K562 (cell line): ENCODE measurements around the gene MDH2. TPM values are rescaled to one million over a fixed set of nuclear protein-coding genes. Genes with fewer than 3 reads are reported as not detected.

Experiments used
- CBFA2T3 ChIP-seq: fragments of 450-650 bp; IDR thresholded peaks from 2 replicates; pipeline ENCODE4 v1.6.1; 2017
- SRSF7 ChIP-seq: fragments of 200-400 bp; formaldehyde crosslinking; optimal IDR thresholded peaks from 2 replicates; pipeline ENCODE3; 2017; ENCODE audit warnings: mild to moderate bottlenecking, low read depth, low read length
- STAG1 ChIP-seq: sonication (generic); formaldehyde crosslinking; IDR thresholded peaks from 2 replicates; pipeline ENCODE4 v1.5.0; 2020; ENCODE audit warnings: missing genetic modification reagents, borderline replicate concordance
- TCFL5 ChIP-seq: fragments of 250-450 bp; sonication (Bioruptor Pico); conservative IDR thresholded peaks from 2 replicates; pipeline ENCODE4 v1.6.1; 2021; ENCODE audit warnings: mild to moderate bottlenecking, moderate library complexity, matching md5 sums
- ZNF232 ChIP-seq: sonication (generic); formaldehyde crosslinking; IDR thresholded peaks from 2 replicates; pipeline ENCODE4 v1.8.0; 2022; ENCODE audit warnings: mild to moderate bottlenecking, missing genetic modification reagents
- ZNF384 ChIP-seq: IDR thresholded peaks from 2 replicates; pipeline ENCODE4 v1.6.1; 2012; ENCODE audit warnings: low read depth, low read length, improper control_type of control experiment
- polyA plus RNA-seq, 8 experiments: library from polyadenylated mRNA; depleted of rRNA in 4 of 8; stranded (reverse) in 5 of 8; unstranded in 3 of 8; fragments of >200 nt; fragmentation: Nextera tagmentation in 2 of 8; fragmentation: Illumina TruSeq in 1 of 8; extraction: Ambion mirVana in 2 of 8; extraction: Trizol in 1 of 8; gene quantifications; 2 replicates each; pipeline versions ENCODE4 v1.2.1 to v1.2.3, GENCODE V29; 2011 to 2014; ENCODE audit warnings: inconsistent platforms in 1 of 8, missing spikeins in 1 of 8
- total RNA-seq, 7 experiments: library from RNA; depleted of rRNA in 6 of 7; stranded (reverse); fragments of >200 nt in 6 of 7; fragmentation: Illumina TruSeq in 2 of 7; extraction: Trizol in 2 of 7; gene quantifications; 2 replicates each; pipeline versions ENCODE4 v1.2.1 to v1.2.3, GENCODE V29; 2011 to 2021; ENCODE audit warnings: low replicate concordance in 1 of 7
- TF ChIP-seq, protein P1 (sequence below), 2 experiments: IDR thresholded peaks; 2 replicates each; pipeline ENCODE4 v1.6.1; 2012; ENCODE audit warnings: improper control_type of control experiment in 2 of 2, low read depth in 2 of 2, low read length in 2 of 2, borderline replicate concordance in 1 of 2
- TF ChIP-seq, protein P2 (sequence below): fragments of 450-650 bp; IDR thresholded peaks from 2 replicates; pipeline ENCODE4 v1.6.1; 2017; ENCODE audit warnings: mild to moderate bottlenecking, moderate library complexity
- TF ChIP-seq, protein P3 (sequence below): fragments of 450-650 bp; conservative IDR thresholded peaks from 2 replicates; pipeline ENCODE4 v1.6.1; 2016; ENCODE audit warnings: missing genetic modification characterization, low read depth, mild to moderate bottlenecking, missing compliant biosample characterization, moderate library complexity
- TF ChIP-seq, protein P4 (sequence below): fragments of 250-450 bp; sonication (Bioruptor Pico); IDR thresholded peaks from 2 replicates; pipeline ENCODE4 v1.8.0; 2021; ENCODE audit warnings: borderline replicate concordance, mild to moderate bottlenecking, moderate library complexity; ENCODE audit not compliant: poor library complexity, severe bottlenecking

MDH2 gene
- total and polyA plus RNA-seq, 9 of the 15 experiments (the other 6 are each of a cell fraction or from before 2014, with no cell fraction given), result 106 to 701 (median 242) TPM

DNA sequence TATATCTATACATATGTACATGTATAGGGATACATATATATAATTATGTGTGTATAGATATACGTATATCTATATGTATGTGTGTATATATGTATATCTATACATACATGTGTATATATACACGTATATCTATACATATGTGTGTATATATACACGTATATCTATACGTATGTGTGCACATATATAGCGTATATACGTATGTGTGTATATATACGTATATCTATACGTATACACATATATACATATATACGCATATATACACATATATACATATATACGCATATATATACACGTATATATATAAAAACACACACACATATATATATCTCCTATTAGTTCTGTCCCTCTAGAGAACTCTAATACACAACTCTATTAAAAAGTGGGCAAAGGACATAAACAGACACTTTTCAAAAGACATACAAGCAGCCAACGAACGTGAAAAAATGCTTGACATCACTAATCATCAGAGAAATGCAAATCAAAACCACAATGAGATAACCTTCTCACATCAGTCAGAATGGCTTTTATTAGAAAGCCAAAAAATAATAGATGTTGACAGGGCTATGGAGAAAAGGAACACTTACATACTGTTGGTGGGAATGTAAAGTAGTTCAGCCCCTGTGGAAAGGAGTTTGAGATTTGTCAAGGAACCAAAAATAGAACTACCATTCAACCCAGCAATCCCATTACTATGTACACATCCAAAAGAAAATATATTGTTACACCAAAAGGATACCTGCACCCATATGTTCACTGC, 31.5 kb upstream of the MDH2 start (continued):
- TF ChIP-seq, protein P1, sequence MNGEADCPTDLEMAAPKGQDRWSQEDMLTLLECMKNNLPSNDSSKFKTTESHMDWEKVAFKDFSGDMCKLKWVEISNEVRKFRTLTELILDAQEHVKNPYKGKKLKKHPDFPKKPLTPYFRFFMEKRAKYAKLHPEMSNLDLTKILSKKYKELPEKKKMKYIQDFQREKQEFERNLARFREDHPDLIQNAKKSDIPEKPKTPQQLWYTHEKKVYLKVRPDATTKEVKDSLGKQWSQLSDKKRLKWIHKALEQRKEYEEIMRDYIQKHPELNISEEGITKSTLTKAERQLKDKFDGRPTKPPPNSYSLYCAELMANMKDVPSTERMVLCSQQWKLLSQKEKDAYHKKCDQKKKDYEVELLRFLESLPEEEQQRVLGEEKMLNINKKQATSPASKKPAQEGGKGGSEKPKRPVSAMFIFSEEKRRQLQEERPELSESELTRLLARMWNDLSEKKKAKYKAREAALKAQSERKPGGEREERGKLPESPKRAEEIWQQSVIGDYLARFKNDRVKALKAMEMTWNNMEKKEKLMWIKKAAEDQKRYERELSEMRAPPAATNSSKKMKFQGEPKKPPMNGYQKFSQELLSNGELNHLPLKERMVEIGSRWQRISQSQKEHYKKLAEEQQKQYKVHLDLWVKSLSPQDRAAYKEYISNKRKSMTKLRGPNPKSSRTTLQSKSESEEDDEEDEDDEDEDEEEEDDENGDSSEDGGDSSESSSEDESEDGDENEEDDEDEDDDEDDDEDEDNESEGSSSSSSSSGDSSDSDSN (IDR thresholded peaks at IDR 0.05; ENCODE audit: borderline replicate concordance in 1 of 2, low read depth in 2 of 2, low read length in 2 of 2), result no peak
- TF ChIP-seq, protein P2, sequence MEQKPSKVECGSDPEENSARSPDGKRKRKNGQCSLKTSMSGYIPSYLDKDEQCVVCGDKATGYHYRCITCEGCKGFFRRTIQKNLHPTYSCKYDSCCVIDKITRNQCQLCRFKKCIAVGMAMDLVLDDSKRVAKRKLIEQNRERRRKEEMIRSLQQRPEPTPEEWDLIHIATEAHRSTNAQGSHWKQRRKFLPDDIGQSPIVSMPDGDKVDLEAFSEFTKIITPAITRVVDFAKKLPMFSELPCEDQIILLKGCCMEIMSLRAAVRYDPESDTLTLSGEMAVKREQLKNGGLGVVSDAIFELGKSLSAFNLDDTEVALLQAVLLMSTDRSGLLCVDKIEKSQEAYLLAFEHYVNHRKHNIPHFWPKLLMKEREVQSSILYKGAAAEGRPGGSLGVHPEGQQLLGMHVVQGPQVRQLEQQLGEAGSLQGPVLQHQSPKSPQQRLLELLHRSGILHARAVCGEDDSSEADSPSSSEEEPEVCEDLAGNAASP, result no peak
- TF ChIP-seq, protein P3, sequence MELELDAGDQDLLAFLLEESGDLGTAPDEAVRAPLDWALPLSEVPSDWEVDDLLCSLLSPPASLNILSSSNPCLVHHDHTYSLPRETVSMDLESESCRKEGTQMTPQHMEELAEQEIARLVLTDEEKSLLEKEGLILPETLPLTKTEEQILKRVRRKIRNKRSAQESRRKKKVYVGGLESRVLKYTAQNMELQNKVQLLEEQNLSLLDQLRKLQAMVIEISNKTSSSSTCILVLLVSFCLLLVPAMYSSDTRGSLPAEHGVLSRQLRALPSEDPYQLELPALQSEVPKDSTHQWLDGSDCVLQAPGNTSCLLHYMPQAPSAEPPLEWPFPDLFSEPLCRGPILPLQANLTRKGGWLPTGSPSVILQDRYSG (tag), result no peak
- no peak for TF ChIP-seq STAG1 (CRISPR knock-in tag)
- TF ChIP-seq SRSF7, result no peak
- TF ChIP-seq CBFA2T3, result no peak
- TF ChIP-seq ZNF232 (CRISPR knock-in tag), result no peak
- TF ChIP-seq, protein P4, sequence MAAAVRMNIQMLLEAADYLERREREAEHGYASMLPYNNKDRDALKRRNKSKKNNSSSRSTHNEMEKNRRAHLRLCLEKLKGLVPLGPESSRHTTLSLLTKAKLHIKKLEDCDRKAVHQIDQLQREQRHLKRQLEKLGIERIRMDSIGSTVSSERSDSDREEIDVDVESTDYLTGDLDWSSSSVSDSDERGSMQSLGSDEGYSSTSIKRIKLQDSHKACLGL (CRISPR knock-in tag), result peak; percentile 52
- no peak for TF ChIP-seq ZNF384
- TF ChIP-seq TCFL5 (CRISPR knock-in tag), result no peak
